8988T (cell line): ENCODE results near the gene NKX2-4.
A peak's percentile ranks its signal among the peaks of the same experiment; 100 is the strongest.
"Not testable (repeated sequence)": the region's sequence is repeated elsewhere in the genome, so short reads cannot be mapped to it uniquely, and the experiment has no call there.

Experiments
- DNase-seq: peaks from one replicate; pipeline ENCODE4 v3.0.0; 2011

Gene NKX2-4

DNA sequence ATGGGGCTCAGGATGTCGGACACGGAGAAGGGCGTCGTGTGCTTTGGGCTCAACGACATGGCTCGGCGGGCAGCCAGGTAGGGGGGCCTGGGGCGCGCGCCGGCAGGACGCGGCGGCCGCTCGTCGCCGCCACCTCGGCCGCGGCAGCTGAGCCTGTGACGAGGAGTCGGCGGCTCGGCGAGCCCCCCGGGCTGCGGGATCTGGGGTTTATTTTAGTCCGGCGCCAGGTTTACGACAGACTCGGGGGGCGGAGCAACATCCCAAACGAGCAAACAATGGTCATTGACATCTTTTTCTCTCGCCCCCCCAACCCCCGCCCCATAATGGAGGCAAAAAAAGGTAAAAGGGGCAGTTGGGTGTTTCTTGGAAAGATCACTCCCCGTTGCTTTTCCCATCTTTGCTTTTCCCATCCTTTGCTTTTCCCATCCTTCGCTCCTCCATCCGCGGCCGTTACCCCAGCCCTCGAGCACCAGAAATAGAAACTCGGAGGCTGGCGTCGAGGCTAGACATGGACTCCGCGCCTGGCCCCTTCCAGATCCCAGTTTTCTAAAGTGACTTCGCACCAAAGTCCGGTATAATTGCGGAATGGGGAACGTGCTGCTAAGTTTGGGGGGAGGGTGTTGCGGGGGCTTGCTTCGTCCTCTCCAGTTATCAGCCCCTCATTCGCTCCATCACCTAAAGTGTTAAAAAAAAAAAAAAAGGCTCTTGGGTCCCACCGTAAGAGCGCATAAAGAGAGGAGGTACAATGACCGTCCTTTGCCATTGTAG, at the start of gene NKX2-4:
Gene NKX2-4 (minus strand): TSS at position 186 of the 768 bp plus-strand sequence. CDS start 127 bp downstream, at position 59.
- DNase-seq, result no peak

DNA sequence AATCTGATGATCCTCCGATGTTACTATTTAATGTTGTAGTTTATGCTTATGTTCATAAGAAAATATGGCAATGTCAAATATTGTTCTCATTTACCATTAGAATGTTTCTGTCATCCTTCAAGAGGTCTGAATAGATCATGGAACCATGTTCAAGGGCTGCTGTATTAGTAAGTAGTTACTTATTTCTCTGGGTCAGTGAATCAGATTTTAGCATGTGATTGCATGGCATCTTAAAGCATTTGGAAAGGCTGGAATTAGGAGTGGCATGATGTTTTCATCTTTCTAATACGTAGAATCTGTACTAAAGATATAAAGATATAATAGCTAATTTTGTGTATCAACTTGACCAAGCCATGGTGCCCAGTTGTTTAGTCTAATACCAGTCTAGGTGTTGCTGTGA, 40.5 kb upstream of the NKX2-4 start:
- no peak for DNase-seq

DNA sequence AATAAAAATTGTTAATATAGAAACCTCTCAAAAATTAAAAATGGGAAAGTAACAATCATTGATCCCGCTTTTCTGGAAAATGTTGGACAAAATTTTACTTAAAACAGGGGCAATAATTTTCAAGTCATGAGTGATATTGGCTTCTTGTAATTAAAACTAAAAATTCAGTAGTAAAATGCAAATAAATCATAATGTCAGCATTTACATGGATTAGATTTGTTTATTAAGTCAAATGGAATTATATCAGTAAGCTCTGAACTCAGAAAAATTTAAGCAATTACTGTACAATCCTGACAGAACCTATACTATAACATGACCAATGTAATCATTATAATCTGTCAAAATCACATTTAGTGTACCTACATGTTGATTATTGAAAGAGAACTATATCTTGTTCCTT, 39.9 kb upstream of the NKX2-4 start:
- DNase-seq, result no peak

DNA sequence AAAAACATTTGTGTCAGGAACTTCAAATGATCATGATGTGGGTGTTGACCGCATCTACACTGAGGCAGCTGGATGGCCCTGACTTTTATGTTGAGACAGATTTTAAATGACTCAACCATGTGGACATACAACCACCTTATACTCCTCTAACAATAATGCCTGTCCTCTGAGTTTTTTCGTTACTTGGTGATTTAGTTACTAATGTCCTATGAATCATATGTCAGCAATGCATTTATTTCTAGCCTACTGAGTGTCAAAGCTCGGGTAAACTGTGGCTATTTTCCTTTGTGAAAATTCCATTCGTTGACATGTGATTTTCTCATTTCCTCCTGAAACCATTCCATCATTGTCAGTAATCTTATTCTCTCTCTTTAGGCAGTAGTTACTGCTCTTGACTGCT, 38.9 kb upstream of the NKX2-4 start:
- peak; percentile 58 for DNase-seq

DNA sequence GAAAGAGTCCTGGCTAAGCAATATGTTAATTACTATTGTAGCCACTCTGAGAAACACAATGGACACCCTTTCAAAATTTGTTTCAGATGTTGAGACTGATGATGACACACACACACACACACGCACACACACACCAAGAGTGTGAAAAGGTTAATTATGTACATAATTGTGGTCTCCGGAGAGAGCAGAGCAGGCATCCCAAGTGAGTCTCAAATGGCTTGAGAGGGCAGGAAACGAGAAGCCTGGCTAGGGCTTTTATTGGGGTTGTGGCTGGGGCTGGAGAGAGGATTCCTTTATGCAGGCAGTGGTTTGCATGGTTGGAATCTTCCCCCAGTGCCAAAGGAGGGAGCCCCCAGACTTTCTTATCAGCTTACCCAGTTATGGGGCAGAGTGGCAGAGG, 38.2 kb upstream of the NKX2-4 start:
- no peak for DNase-seq

DNA sequence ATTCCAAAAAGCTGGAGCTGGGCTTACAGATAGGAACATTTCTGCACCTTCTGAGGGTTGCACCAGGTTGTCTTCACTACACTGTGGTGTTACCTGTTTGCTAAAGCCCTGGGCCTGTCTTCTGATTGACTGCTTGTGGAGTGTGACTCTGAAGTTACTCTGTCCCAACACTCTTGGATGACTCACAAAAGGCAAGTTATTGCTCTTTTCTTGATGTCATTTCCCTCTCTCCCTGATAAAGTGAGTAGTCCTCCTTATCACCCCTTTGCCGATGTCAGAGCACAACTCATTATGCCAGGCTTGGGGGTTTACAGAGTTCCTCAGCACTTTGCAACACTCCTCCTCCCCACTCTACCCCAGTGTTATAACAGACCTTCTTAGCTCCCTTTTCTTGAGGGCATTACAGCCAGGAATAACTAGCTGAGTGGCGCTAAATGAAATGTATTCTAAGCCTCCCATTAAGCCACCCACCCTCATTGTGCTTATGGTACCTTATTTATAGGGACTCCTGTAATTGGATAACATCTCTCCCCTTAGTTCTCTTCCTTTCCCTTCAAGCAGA, 36.1 kb upstream of the NKX2-4 start:
- DNase-seq, result no peak

DNA sequence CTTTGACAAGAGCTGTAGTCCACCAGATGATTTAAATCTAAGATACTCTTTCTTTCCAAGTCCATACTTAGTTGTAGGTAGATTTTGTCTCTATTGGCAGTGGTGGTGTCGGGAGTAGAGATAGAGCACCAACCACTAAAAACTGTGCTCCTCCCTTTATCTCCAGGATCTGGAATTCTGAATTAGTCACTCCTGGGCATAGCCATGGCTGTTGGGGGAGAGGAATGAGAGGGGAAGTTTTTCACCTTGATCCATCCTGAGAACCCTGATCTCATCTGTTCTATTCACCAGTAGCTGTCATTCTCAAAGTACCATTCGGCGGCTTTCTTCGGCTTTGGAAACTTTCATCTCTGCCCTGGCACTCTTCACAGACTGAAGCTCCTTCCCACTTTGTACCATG, 35.6 kb upstream of the NKX2-4 start:
- no peak for DNase-seq

DNA sequence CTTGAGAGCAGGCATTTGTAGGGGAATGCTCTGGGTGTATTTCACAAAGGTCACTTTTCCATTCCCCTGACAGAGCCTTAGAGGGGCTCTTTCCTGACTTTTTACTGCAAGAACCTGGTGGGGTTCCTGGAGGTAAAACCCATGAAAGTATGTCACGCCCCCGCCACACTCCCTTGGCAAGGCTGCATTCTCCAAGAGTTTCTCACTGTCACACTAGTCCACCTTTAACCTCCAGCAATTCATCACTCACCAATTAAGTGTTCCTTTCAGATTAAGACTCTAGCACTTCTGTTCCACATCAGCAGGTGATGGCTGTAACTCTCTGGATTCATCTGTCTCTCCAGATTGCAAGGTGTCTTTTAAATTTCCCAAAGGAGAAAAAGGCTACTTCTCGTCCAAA, 32.7 kb upstream of the NKX2-4 start:
- DNase-seq, result no peak

DNA sequence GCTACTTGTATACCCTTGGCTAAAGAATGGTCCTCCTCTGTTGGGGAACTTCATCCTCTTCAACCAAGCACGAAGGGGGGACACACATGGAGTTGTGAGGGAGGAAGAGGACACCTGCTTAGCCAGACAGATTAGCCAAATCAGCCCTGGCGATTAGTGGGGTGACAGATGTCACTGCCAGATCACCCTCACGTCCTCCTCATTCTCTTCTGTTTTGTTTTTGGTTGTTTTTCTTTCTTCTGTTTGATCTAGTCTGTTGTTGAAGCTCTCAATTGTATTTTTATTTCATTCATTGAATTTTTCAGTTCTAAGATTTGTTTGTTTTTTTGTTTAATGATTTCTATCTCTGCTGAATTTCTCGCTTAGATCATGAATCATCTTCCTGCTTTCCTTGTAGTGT, 27.5 kb upstream of the NKX2-4 start:
- DNase-seq, result no peak

DNA sequence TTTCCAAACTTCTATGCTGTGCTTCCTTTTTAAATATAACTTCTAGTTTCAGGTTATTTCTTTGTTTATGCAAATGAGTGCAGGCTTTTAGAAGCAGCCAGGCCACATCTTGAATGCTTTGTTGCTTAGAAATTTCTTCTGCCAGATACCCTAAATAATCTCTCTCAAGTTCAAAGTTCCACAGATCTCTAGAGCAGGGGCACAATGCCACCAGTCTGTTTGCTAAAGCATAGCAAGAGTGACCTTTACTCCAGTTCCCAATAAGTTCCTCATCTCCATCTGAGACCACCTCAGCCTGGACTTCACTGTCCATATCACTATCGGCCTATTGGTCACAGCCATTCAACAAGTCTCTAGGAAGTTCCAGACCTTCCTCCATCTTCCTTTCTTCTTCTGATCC, 26.4 kb upstream of the NKX2-4 start:
- DNase-seq, result not testable (repeated sequence)

DNA sequence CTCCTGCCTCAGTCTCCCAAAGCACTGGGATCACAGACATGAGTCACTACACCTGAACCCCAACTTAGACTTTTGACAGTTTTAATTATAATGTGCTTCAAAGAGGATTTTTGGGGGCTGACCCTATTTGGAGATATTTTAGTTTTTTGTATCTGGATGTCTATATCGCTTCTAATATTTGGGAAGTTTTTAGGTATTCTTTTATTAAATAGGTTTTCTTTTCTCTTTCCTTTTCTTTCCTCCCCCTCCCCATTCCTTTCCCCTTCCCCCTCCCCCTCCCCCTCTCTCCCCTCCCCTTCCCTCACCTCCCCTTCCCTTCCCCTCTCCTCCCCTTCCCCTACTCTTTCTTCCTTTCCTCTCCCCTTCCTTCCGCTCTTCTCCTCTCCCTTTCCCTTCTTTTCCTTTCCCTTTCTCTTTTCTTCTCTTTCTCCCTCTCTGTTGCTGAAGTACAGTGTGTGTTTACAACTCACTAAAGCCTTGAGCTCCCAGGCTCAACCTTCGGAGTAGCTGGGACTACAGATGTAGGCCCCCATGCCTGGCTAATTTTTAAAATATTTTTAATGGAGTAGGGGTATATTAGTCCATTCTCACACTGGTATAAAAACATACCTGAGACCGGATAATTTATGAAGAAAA, 24.4 kb upstream of the NKX2-4 start:
- DNase-seq, result no peak

DNA sequence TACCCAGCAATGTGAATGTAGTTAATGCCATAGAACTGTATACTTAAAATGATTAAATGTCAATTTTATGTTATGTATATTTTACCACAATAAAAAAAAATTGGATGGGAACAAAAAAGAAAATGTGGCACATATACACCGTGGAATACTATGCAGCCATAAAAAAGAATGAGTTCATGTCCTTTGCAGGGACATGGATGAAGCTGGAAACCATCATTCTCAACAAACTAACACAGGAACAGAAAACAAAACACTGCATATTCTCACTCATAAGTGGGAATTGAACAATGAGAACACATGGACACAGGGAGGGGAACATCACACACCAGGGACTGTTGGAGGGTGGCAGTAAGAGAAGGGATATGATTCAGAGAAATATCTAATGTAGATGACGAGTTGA, 21.8 kb upstream of the NKX2-4 start:
- DNase-seq, result not testable (repeated sequence)

DNA sequence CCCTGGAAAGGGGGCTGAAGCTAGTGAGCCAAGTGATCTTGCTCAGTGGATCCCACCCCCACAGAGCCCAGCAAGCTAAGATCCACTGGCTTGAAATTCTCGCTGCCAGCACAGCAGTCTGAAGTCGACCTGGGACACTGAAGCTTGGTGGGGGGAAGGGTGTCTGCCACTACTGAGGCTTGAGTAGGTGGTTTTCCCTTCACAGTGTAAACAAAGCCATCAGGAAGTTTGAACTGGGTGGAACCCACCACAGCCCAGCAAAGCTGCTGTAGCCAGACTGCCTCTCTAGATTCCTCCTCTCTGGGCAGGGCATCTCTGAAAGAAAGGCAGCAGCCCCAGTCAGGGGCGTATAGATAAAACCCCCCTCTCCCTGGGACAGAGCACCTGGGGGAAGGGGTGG, 16.7 kb upstream of the NKX2-4 start:
- not testable (repeated sequence) for DNase-seq

DNA sequence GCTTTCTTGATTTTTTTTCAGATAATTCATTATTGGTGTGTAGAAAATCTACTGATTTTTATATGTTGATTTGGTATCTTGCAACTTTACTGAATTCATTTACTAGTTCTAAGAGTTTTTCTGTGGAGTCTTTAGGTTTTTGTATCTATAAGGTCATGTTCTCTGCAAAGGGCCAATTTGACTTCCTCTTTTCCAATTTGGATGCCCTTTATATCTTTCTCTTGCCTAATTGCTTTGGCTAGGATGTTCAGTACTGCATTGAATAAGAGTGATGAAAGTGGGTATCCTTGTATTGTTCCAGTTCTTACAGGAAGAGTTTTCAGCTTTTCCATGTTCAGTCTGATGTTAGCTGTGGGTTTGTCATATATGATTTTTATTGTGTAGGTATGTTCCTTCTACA, 14.4 kb upstream of the NKX2-4 start:
- no peak for DNase-seq

DNA sequence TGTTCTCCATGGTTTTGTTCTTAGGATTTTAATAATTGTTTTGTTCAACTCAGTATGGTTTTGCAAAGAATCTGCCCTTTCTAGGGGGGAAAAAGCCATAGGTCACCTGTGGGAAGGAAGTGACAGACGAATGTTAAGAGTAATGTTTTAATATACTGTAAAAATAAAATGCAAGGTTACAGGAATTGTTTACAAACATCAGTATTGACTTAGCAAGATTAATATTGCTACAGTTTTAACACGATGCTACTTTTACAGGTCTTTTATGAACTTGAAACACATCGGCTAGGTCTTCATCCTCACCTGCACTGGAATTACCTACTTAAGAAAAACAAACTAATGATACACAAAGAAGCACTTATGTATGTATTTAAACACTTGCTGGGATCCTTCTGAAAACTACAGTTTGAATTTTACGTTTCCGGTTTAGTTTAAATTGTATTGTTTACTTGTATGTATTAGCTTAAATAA, 1.7 kb upstream of the NKX2-4 start:
- DNase-seq, result no peak

DNA sequence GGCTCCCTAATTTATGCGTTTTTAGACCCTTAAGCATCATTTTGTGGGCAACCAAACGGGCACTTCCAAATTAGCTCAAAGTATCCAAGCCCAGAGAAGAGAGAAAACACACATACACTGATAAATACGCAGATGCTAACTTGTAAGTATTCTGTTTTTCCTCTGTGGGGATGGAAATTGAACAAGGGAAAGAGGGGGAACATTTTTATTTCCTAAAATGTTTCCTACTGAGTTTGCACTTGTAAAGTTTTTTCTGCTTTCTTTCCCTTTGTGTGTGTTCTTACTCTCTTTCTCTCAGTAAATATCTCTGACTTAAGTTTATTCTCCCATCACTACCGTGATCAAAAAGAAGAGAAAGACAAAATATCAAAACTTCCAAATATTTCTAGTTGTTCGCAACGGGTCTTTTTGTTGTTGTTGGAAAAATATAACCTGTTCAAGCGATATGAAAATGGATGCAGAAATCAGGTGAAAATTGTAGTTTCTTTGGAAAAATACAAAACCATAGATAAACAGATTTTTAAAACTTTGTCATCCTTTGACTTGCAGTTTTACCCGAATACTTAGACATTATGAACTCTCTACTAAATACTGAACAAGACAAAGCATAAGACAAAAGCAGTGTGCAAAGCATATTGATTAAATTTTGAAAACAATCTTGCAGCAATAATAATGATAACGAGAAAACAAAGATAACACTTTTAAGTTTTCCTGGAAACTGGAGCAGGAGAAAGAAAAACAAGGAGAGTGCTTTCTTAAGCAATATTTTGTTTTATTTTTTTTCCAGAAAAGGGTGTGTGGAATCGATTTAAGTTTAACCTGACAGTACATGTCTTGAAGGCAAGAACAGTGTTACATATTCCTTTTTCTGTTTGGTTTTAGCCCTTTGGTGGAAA, 1.0 kb upstream of the NKX2-4 start:
- DNase-seq, result no peak

DNA sequence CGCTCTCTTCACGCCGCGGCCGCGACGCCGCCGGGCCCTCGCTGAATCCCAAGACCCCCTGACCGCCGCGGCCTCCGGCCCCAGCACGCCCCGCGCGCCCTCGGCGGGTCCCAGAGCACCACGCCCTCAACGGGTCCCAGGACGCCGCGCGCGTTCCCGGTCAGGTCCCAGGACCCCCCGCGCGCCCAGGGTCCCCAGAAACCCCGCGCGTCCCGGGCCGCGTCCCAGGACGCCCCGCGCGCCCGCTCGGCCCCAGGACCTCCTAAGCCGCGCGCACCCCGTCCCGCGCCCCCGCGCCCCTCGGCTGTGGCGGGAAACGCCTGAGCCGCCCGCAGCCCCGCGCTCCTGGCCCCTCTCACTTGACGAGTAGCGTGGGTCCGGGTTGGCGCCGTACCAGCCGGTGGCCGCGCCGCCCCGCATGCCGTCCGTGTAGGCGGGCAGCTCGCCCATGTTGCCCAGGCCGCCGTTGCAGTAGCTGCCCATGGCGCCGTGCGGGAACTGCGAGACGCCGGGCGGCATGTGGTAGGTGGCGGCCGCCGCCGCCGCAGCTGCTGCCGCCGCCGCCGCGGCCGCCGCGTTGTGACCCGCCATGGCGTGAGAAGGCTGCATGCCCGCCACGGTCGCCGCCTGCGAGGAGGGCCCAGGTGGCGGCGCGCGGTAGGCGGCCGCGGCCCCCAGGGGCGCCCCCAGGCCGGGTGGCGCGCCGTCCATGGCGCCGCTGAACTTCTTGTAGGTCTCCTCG, 556 bp downstream of the NKX2-4 start:
- DNase-seq, result no peak

DNA sequence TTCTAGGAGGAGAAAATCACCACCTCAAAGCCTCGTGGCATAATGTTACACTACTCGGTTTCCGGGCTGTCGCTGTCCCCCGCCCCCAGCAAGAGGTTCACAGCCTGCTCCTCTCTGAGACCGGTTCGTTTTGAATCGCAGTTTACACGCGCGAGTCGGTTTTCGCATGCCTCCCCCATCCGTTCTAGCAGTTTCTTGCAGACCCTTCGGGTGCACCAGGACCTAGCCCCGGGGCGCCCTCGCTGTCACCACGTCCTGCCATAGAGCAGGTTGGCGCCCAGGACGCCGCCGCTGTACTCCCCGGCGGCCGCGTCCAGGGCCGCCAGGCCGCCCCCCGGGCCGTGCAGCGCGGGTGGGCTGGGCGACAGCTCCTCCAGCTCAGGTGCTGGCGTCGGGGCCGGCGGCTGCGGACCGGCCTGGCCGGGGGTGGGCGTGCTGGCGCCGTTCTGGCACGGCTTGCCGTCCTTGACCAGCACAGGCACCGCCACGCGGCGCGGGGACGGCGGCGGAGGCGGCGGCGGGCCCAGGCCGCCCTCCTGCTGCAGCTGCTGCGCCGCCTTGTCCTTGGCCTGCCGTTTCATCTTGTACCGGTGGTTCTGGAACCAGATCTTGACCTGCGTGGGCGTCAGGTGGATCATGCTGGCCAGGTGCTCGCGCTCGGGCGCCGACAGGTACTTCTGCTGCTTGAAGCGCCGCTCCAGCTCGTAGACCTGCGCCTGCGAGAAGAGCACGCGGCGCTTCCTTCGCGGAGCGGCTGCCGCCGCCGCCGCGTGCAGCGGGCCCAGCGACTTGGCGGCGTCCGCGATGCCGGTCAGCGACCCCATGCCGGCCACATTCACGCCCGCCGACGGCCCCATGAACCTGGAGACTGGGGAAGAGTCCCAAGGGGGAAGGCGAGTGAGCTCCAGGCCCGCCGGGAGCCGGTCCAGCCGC, 1.4 kb downstream of the NKX2-4 start:
- no peak for DNase-seq

DNA sequence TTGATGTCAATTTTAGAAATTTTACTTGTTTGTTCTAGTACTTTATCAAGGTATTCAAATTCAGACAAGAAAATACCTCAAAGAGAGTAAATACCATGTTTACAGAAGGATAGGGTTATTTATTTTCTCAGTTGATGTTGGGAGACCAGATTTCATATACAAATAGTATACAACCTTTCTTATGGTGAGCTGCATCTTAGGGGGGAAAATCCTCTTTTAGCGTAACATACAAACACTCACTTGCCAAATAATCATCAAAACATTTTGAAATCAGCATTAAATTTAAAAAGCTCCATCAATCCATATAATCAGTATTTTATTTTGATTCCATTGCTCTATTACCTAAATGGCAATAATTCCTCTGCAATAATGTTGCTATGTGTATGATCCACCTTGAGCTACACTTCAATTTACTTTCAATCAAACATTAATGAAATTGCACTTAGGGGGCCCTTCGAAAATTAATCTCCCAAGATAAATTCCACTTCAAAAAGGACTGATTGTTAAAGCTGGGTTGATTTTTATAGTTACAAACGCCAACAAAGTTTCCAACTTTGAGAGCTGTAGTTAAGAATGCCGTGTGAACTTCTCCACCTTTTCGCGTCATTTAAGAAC, 2.2 kb downstream of the NKX2-4 start:
- DNase-seq, result no peak

DNA sequence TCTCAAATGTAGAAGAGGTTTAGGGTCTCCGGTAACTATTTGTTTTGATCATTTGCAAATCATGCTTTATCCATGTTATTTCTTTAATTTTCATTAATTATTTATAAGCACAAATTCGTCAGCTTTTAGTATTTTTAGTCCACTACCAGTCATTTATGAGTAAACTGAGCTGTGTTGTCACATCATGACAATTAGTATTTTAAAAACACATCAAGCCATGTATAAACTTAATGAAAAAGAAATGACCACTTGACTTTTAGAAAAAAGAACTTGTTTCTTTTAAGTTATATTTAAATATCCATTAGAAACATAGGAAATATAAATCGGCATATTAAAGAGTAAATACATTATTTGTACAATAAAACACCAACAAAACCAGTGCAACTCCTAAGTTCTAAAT, 2.8 kb downstream of the NKX2-4 start:
- DNase-seq, result no peak
